Epithelial cell of esophagus (primary cell): ENCODE results near the gene PISD.

Experiments
- DNase-seq: peaks from one replicate; pipeline ENCODE4 v3.0.0; 2010; ENCODE audit warnings: low read depth
- H3K4me3 ChIP-seq: 2 replicates; pipeline ENCODE4 v1.5.1; 2011; ENCODE audit warnings: mild to moderate bottlenecking, low read length, control low read depth
- TF ChIP-seq, protein P1 (sequence below): IDR thresholded peaks from 2 replicates; pipeline ENCODE4 v1.5.1; 2011; ENCODE audit warnings: low read depth, mild to moderate bottlenecking, low read length, control low read depth, inconsistent platforms; ENCODE audit not compliant: insufficient read depth; ENCODE audit errors: missing control alignments

Gene PISD

GRCh38 chr22:31588970-31589675, 72.9 kb downstream of the PISD start:
- TF ChIP-seq, protein P1, sequence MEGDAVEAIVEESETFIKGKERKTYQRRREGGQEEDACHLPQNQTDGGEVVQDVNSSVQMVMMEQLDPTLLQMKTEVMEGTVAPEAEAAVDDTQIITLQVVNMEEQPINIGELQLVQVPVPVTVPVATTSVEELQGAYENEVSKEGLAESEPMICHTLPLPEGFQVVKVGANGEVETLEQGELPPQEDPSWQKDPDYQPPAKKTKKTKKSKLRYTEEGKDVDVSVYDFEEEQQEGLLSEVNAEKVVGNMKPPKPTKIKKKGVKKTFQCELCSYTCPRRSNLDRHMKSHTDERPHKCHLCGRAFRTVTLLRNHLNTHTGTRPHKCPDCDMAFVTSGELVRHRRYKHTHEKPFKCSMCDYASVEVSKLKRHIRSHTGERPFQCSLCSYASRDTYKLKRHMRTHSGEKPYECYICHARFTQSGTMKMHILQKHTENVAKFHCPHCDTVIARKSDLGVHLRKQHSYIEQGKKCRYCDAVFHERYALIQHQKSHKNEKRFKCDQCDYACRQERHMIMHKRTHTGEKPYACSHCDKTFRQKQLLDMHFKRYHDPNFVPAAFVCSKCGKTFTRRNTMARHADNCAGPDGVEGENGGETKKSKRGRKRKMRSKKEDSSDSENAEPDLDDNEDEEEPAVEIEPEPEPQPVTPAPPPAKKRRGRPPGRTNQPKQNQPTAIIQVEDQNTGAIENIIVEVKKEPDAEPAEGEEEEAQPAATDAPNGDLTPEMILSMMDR = no peak
- no peak for DNase-seq
- H3K4me3 ChIP-seq = no peak overlapping the region

DNA sequence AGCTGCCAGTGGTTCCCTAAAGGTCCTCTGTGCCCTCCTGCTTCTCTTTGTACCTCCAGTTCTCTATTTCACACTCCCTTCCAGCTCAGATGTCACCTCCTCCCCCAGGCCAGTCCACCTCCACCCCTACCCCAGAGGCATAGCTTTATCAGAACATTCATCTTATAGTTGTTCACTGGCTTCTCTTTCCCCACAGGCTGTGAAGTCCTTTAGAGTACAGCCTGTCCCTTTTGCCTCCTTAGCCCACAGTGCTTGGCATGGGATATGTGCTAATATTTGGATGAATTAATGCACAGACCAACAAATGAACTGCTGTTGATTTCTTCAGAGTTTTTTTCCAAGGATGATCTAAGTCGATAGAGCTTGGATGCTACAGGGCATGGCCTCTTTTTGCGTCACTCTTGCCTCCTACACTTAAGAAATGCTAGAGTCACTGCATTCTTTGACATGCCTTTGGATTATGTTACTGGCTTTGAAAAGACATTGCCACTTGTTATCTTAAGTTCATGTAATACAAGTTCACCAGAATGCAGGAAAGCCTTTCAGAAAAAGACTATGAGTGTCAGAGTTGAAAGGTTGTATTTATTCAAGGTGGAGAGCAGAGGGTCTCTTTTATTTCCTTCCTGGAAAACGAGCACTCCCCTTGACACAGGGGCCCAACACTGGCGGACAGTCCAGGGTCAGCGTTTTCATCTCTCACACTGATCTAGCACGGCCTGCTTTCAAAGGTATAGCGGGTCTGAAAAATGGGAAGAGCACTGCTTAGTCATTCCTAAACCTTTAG, 75.7 kb downstream of the PISD start:
- TF ChIP-seq, protein P1 = no peak
- H3K4me3 ChIP-seq = no peak overlapping the region
- DNase-seq = no peak

GRCh38 chr22:31585161-31585859, 76.7 kb downstream of the PISD start:
- TF ChIP-seq, protein P1 = no peak
- DNase-seq = no peak
- no peak overlapping the region for H3K4me3 ChIP-seq

DNA sequence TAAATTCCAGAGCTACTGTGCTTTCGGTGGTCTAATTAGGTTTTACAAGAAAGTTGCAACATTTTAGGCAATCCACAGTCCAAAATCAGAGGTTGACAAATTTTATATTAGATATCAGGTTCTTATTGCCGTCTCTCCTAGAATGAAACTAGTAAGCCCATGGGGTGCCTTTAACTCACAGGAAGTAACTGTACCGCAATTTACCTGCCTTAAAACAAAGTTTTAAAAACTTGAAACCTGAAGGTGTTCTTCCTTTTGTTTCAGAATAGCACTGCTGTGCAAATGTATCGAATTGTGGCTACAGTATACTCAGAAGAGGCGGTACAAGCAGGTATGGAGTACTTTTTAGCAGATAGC, 77.2 kb downstream of the PISD start:
- no peak for DNase-seq
- TF ChIP-seq, protein P1 = no peak
- no peak overlapping the region for H3K4me3 ChIP-seq

GRCh38 chr22:31583861-31584485, 78.0 kb downstream of the PISD start:
- no peak overlapping the region for H3K4me3 ChIP-seq
- no peak for DNase-seq
- TF ChIP-seq, protein P1 = no peak

GRCh38 chr22:31579835-31580242, 82.2 kb downstream of the PISD start:
- H3K4me3 ChIP-seq = no peak overlapping the region
- DNase-seq = no peak
- TF ChIP-seq, protein P1 = no peak
